Bone marrow (tissue), 2 donors: ENCODE results near the gene APBB2.

Experiments used
- DNase-seq, 2 donors: peaks; one replicate each; lab custom pipeline; 2025; lab: John Stamatoyannopoulos, UW

The APBB2 gene

GRCh38 chr4:40971338-40971737, 243.0 kb downstream of the APBB2 start:
- DNase-seq, result no peak

- DNase-seq, result no peak
These were observed 244.8 kb downstream of the APBB2 start for GRCh38 chr4:40969501-40969900.

- DNase-seq, result no peak
These were observed 246.8 kb downstream of the APBB2 start for GRCh38 chr4:40967550-40967949.

GRCh38 chr4:40966091-40966490, 248.3 kb downstream of the APBB2 start:
- DNase-seq, result no peak

GRCh38 chr4:40963897-40964478, 250.4 kb downstream of the APBB2 start:
- no peak for DNase-seq

GRCh38 chr4:40962551-40963180, 251.7 kb downstream of the APBB2 start:
- DNase-seq, result no peak

GRCh38 chr4:40960941-40961340, 253.4 kb downstream of the APBB2 start:
- no peak for DNase-seq

- no peak for DNase-seq
These were observed 257.1 kb downstream of the APBB2 start for GRCh38 chr4:40957281-40957680.

- DNase-seq, result no peak
These were observed 257.6 kb downstream of the APBB2 start for GRCh38 chr4:40956721-40957255.

- no peak for DNase-seq
These were observed 260.2 kb downstream of the APBB2 start for GRCh38 chr4:40954088-40954668.

GRCh38 chr4:40953283-40954087, 260.9 kb downstream of the APBB2 start:
- DNase-seq, result no peak

- no peak for DNase-seq
These were observed 261.7 kb downstream of the APBB2 start for GRCh38 chr4:40952672-40953071.

- no peak for DNase-seq
These were observed 262.1 kb downstream of the APBB2 start for GRCh38 chr4:40952217-40952616.

GRCh38 chr4:40951026-40951425, 263.3 kb downstream of the APBB2 start:
- no peak for DNase-seq

GRCh38 chr4:40949358-40950100, 264.8 kb downstream of the APBB2 start:
- DNase-seq, result no peak

- DNase-seq, result no peak
These were observed 266.3 kb downstream of the APBB2 start for GRCh38 chr4:40948014-40948413.

GRCh38 chr4:40946652-40947051, 267.7 kb downstream of the APBB2 start:
- no peak for DNase-seq

GRCh38 chr4:40940756-40941155, 273.6 kb downstream of the APBB2 start:
- DNase-seq, result no peak

GRCh38 chr4:40940317-40940741, 274.0 kb downstream of the APBB2 start:
- DNase-seq, result no peak

GRCh38 chr4:40939856-40940255, 274.5 kb downstream of the APBB2 start:
- DNase-seq, result no peak

- no peak for DNase-seq
These were observed 276.0 kb downstream of the APBB2 start for GRCh38 chr4:40938337-40938736.
